H1 (cell line): ENCODE data around the gene TPRN. TPM values are rescaled to one million over a fixed set of nuclear protein-coding genes. Genes with fewer than 3 reads are reported as not detected.

Experiments
- CBX5 ChIP-seq: fragments of 300-800, 300-1000 bp; sonication (generic); IDR thresholded peaks from 2 replicates; pipeline ENCODE4 v1.7.1; 2016; ENCODE audit warnings: antibody characterized with exemption, low read length, low read depth
- polyA plus RNA-seq, 7 experiments: library from polyadenylated mRNA; depleted of rRNA in 3 of 7; stranded (reverse) in 5 of 7; unstranded in 2 of 7; fragments of >200 nt in 5 of 7; fragments of 200-250 nt in 2 of 7; gene quantifications; 1 replicate in 5 of 7; 2 replicates in 1 of 7; 4 replicates in 1 of 7; pipeline versions ENCODE4 v1.2.1 to v1.2.3, GENCODE V29; 2011 to 2013; ENCODE audit warnings: missing spikeins in 2 of 7, mixed read lengths in 2 of 7
- total RNA-seq: library from RNA; stranded (reverse); fragmentation: NEBNext Ultra II Directional; extraction: Animal tissue kit (Norgen Biotek cat#: 25700); gene quantifications from 2 replicates; pipeline ENCODE4 v1.2.1, GENCODE V29; 2021
- TF ChIP-seq, protein P1 (sequence below), 3 experiments: IDR thresholded peaks; 1 replicate in 2 of 3; 2 replicates in 1 of 3; pipeline versions ENCODE4 v1.5.1 to v1.6.1; 2011; ENCODE audit warnings: low read length in 3 of 3, mild to moderate bottlenecking in 3 of 3, inconsistent platforms in 2 of 3, low read depth in 1 of 3, moderate library complexity in 1 of 3; ENCODE audit not compliant: insufficient read depth in 1 of 3; ENCODE audit errors: control extremely low read depth in 1 of 3

The TPRN gene
- total and polyA plus RNA-seq, 2 of the 8 experiments (the other 6 are each of a cell fraction or from before 2014, with no cell fraction given) = 9.7 to 23.2 TPM

DNA sequence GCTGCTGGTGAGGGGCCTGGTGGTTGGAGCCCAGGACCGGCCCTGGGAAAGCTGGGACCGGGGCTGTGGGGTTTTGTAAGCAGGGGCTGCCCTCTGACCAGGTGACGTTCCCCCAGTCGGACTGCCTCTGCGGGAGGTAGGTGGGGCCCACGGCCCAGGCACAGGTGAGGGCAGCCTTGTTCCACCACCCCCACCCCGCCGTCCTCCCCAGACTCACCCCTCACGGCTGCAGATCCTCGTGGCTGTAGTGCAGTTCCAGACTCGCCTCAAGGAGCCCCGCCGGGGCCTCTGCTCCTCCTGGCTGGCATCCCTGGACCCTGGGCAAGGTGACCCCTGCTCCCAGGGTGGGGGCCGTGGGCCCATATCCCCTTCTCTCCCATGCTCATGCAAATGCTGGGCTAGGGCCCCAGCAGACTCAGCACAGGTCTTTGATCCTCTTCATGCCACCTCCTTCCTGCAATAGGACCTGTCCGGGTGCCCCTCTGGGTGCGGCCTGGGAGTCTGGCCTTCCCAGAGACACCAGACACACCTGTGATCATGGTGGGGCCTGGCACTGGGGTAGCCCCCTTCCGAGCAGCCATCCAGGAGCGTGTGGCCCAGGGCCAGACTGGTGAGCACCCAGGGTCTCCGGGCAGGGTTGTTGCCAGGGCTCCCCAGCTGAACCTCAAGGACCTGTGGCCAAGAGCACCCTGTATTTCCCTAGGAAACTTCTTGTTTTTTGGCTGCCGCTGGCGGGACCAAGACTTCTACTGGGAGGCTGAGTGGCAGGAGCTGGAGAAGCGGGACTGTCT is 14.8 kb upstream of the TPRN start (continued):
- TF ChIP-seq, protein P1, sequence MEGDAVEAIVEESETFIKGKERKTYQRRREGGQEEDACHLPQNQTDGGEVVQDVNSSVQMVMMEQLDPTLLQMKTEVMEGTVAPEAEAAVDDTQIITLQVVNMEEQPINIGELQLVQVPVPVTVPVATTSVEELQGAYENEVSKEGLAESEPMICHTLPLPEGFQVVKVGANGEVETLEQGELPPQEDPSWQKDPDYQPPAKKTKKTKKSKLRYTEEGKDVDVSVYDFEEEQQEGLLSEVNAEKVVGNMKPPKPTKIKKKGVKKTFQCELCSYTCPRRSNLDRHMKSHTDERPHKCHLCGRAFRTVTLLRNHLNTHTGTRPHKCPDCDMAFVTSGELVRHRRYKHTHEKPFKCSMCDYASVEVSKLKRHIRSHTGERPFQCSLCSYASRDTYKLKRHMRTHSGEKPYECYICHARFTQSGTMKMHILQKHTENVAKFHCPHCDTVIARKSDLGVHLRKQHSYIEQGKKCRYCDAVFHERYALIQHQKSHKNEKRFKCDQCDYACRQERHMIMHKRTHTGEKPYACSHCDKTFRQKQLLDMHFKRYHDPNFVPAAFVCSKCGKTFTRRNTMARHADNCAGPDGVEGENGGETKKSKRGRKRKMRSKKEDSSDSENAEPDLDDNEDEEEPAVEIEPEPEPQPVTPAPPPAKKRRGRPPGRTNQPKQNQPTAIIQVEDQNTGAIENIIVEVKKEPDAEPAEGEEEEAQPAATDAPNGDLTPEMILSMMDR (IDR thresholded peaks at IDR 0.05; ENCODE audit: control extremely low read depth in 1 of 3, insufficient read depth in 1 of 3, low read depth in 1 of 3, low read length in 3 of 3) = no peak
- no peak for TF ChIP-seq CBX5
- TF ChIP-seq, all 59 proteins: peak for 0
